ENCODE data around the gene FITM1. TPM values are rescaled to one million over a fixed set of nuclear protein-coding genes. Genes with fewer than 3 reads are reported as not detected.
A peak's percentile ranks its signal among the peaks of the same experiment; 100 is the strongest.
"Not testable (repeated sequence)": the region's sequence is repeated elsewhere in the genome, so short reads cannot be mapped to it uniquely, and the experiment has no call there.

FITM1 gene
- total RNA-seq, 1 donor from 2014 or later: 0.41 TPM

- no peak for DNase-seq (ENCODE audit: low spot score in 2 of 2)
- no peak for FAIRE-seq
Measured at GRCh38 chr14:24096545-24097181, 33.8 kb upstream of the FITM1 start.

- FAIRE-seq (no peak), DNase-seq (ENCODE audit: low spot score in 2 of 2) (no peak)
Measured at GRCh38 chr14:24098229-24098926, 32.1 kb upstream of the FITM1 start.

- DNase-seq (ENCODE audit: low spot score in 2 of 2) (no peak), FAIRE-seq (no peak)
Measured at GRCh38 chr14:24098927-24099813, 31.3 kb upstream of the FITM1 start.

GRCh38 chr14:24100197-24100981, 30.1 kb upstream of the FITM1 start:
- no peak for DNase-seq (ENCODE audit: low spot score in 2 of 2)
- FAIRE-seq: no peak

GRCh38 chr14:24100982-24101494, 29.4 kb upstream of the FITM1 start:
- FAIRE-seq (no peak), DNase-seq (ENCODE audit: low spot score in 2 of 2) (no peak)

GRCh38 chr14:24102357-24103048, 28.0 kb upstream of the FITM1 start:
- no peak for FAIRE-seq
- DNase-seq (ENCODE audit: low spot score in 2 of 2): no peak

DNA sequence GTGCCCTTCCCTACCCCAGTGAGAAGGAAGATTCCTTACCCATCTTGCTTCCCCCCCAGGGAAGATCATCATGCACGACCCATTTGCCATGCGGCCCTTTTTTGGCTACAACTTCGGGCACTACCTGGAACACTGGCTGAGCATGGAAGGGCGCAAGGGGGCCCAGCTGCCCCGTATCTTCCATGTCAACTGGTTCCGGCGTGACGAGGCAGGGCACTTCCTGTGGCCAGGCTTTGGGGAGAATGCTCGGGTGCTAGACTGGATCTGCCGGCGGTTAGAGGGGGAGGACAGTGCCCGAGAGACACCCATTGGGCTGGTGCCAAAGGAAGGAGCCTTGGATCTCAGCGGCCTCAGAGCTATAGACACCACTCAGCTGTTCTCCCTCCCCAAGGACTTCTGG, 27.0 kb upstream of the FITM1 start:
- DNase-seq (ENCODE audit: low spot score in 2 of 2) (no peak), FAIRE-seq (no peak)

- not testable (repeated sequence) for DNase-seq (ENCODE audit: low spot score in 2 of 2); FAIRE-seq
Measured at GRCh38 chr14:24105609-24106239, 24.7 kb upstream of the FITM1 start.

DNA sequence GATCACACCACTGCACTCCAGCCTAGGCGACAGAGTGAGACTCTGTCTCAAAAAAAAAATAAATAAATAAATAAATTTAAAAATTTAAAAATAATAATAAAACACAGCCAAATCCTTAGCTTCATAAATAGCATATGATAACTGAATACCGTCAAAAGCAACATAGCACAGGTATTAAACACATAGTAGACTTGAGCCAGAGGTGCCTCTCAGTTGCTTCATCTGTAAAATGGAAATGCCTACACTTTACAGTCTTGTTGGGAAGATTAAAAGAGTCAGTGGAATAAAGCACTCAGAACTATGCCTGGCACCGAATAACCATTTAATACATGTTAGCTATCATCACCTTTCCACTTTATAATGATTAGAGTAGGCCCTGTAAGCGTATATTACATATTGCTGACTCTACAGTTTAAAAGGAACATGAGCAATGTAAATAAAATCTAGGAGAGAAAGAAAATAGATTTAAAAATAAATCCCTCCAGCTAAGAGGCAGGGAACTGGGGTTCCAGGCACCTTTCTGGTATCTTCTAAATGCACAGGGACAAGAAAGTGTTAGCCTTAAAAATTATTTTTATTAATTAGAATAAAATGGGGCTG, 23.7 kb upstream of the FITM1 start:
- no peak for DNase-seq (ENCODE audit: low spot score in 2 of 2)
- no peak for FAIRE-seq

DNA sequence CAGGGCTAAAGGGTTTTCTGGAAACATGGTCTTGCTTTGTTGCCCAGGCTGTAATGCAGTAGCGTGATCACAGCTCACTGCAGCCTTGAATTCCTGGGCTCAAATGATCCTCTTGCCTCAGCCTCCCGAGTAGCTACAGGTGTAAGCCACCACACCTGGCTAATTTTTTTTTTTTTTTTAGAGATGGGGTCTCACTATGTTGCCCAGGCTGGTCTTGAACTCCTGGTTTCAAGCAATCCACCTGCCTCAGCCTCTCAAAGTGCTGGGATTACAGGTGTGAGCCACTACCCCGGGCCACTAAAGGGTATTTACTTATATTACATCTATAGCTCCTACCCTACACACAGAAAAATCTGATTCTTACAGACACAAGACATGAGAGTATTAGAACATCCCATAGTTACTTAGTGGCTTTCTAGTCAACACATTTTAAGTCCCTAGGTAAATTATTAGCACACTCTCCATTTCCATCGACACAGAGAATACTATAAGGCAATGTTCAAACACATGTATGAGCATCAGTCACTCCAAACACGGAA, 22.1 kb upstream of the FITM1 start:
- FAIRE-seq (no peak), DNase-seq (ENCODE audit: low spot score in 2 of 2) (no peak)

- FAIRE-seq: no peak
Measured at GRCh38 chr14:24110060-24110459, 20.4 kb upstream of the FITM1 start.

DNA sequence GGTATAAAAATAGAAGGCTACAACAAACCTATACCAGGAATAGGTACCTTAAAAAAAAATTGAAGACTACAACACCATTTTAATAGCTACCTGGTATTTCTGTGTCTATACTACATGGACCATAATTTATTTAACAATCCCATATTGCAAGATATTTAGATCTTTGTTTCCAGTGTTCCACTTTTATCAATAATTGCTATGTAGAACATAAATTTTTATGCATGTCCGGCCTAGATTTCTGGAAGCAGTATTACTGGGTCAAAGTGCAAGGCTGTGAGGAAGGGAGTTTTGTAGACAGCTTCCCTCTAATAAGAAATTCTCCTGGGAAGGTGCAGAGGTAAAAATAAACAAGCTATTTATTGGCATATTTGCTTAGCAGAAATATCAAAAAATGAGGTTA, 19.9 kb upstream of the FITM1 start:
- DNase-seq (ENCODE audit: low spot score in 2 of 2): no peak
- FAIRE-seq: no peak

More at GRCh38 chr14:24110060-24110459, 20.4 kb upstream of the FITM1 start:
- no peak for DNase-seq (ENCODE audit: low spot score in 2 of 2)

- DNase-seq (ENCODE audit: low spot score in 2 of 2) (no peak), FAIRE-seq (no peak)
Measured at GRCh38 chr14:24113379-24113800, 17.1 kb upstream of the FITM1 start.

DNA sequence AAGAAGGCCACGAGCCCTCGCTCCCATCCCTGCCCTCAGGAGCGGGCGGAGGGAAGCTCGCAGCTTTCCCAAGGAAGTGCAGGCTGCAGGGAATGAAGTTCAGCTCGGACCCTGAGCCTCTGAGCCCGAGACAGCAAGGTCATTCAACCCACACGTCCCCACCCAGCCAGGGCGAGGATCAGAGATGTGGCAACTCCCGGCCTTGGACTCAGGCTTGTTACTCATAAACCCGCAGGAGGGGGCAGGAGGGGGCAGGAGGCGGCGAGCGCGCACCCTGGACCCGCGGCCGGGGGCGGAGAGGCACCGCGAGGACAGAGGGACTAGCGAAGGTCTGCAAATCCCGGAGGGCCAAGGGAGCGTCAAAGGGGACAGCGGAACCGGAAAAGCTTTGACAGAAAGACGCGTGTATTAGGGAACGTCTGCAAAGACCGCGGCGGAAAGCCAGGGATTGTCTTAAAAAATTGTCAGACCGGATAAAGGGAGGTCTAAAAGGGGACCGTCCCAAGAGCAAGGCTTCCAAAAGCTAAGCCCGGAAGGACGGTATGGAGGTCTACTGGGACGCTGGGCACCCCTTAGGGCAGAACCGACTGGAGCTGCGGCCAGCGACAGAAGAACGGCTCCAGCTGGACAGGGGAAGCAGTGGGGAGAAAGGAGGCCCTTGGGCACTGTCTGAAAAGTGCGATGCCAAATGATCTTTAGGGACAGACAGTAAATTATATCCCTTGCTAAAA, 16.5 kb upstream of the FITM1 start:
- DNase-seq (ENCODE audit: low spot score in 2 of 2) (peak; percentile 72 to 73), FAIRE-seq (no peak)

- DNase-seq (ENCODE audit: low spot score in 2 of 2): peak; percentile 97
- FAIRE-seq: peak; percentile 90
Measured at GRCh38 chr14:24114532-24115421, 15.7 kb upstream of the FITM1 start, which contains the start of the genes DCAF11 and NRL. Gene DCAF11 (plus strand): TSS chr14:24114777. CDS start chr14:24115595, 818 bp downstream. Gene NRL (minus strand): TSS chr14:24114949. CDS start chr14:24082848, 32,101 bp downstream.

GRCh38 chr14:24115422-24116127, 14.9 kb upstream of the FITM1 start:
- no peak for DNase-seq (ENCODE audit: low spot score in 2 of 2)
- no peak for FAIRE-seq

Data from frontal cortex (tissue), 4 donors.